Nephron (organoid): ENCODE data around the gene LRSAM1.

ENCODE experiments used
- H3K27ac Mint-ChIP-seq, 3 experiments: 2 replicates each; pipeline ENCODE4 v1.8.0; 2020; ENCODE audit warnings: mixed read lengths in 3 of 3, mild to moderate bottlenecking in 2 of 3, moderate library complexity in 1 of 3
- H3K27me3 Mint-ChIP-seq: 2 replicates; pipeline ENCODE4 v1.8.0; 2021; ENCODE audit warnings: low read depth, mild to moderate bottlenecking, moderate library complexity, mixed read lengths
- H3K36me3 Mint-ChIP-seq: 2 replicates; pipeline ENCODE4 v1.8.0; 2020; ENCODE audit warnings: low read depth, mixed read lengths
- H3K4me1 Mint-ChIP-seq: 2 replicates; pipeline ENCODE4 v1.8.0; 2020; ENCODE audit warnings: mixed read lengths
- H3K4me3 Mint-ChIP-seq, 3 experiments: 2 replicates each; pipeline ENCODE4 v1.8.0; 2020; ENCODE audit warnings: mild to moderate bottlenecking in 3 of 3, mixed read lengths in 3 of 3, moderate library complexity in 2 of 3
- H3K9me3 Mint-ChIP-seq: 2 replicates; pipeline ENCODE4 v1.8.0; 2020; ENCODE audit warnings: mixed read lengths
- TF ChIP-seq, protein P1 (sequence below), 3 experiments: fragments of 200-600 bp; sonication (generic); IDR thresholded peaks; one replicate each; pipeline ENCODE4 v1.5.0; 2021; ENCODE audit warnings: antibody characterized with exemption in 3 of 3; ENCODE audit not compliant: unreplicated experiment in 3 of 3

LRSAM1 gene

DNA sequence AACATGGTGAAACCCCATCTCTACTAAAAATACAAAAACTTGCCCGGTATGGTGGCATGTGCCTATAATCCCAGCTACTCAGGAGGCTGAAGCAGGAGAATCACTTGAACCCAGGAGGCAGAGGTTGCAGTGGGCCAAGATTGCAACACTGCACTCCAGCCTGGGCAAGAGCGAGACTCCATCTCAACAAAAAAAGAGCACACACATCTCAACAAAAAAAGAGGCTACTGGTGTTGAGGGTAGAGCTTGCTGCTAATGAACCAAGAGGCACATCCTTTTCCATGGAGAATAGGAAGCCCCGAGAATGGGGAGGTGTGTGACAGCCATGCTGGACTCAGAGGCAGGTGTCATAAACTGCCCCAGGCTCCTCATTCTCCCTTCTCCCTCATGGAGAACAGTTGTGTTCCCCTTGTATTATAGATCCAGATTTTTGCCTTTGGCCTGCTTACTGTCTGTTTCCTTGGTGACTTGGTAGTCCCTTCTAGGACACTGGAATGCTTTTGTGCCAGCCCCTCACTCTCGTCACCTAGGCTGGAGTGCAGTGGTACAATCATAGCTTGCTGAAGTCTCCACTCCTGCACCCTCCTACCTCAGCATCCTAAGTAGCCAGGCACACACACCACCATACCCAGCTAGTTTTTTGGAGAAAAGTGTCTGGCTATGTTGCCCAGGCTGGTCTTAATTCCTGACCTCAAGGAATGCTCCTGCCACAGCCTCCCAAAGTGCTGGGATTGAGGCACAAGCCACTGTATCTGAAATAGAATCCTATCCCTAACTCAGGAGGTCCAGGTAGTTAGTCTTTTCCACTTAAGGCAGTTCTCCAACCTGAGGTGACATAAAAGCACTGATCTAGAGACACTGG is 5.2 kb upstream of the LRSAM1 start:
- TF ChIP-seq, protein P1, sequence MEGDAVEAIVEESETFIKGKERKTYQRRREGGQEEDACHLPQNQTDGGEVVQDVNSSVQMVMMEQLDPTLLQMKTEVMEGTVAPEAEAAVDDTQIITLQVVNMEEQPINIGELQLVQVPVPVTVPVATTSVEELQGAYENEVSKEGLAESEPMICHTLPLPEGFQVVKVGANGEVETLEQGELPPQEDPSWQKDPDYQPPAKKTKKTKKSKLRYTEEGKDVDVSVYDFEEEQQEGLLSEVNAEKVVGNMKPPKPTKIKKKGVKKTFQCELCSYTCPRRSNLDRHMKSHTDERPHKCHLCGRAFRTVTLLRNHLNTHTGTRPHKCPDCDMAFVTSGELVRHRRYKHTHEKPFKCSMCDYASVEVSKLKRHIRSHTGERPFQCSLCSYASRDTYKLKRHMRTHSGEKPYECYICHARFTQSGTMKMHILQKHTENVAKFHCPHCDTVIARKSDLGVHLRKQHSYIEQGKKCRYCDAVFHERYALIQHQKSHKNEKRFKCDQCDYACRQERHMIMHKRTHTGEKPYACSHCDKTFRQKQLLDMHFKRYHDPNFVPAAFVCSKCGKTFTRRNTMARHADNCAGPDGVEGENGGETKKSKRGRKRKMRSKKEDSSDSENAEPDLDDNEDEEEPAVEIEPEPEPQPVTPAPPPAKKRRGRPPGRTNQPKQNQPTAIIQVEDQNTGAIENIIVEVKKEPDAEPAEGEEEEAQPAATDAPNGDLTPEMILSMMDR (IDR thresholded peaks at IDR 0.05; ENCODE audit: unreplicated experiment in 3 of 3): no peak
- H3K4me3 Mint-ChIP-seq: peak overlapping the region in 1 of 3 experiments; percentile 61
- H3K4me1 Mint-ChIP-seq: peaks cover 28% of the 10 kb centered on the region
- H3K27me3 Mint-ChIP-seq: no peaks in the 10 kb centered on the region
- peaks cover 82% of the 10 kb centered on the region for H3K36me3 Mint-ChIP-seq
- H3K9me3 Mint-ChIP-seq: no peaks in the 10 kb centered on the region
- peak overlapping the region in 2 of 3 experiments; percentile 54 to 65 for H3K27ac Mint-ChIP-seq

DNA sequence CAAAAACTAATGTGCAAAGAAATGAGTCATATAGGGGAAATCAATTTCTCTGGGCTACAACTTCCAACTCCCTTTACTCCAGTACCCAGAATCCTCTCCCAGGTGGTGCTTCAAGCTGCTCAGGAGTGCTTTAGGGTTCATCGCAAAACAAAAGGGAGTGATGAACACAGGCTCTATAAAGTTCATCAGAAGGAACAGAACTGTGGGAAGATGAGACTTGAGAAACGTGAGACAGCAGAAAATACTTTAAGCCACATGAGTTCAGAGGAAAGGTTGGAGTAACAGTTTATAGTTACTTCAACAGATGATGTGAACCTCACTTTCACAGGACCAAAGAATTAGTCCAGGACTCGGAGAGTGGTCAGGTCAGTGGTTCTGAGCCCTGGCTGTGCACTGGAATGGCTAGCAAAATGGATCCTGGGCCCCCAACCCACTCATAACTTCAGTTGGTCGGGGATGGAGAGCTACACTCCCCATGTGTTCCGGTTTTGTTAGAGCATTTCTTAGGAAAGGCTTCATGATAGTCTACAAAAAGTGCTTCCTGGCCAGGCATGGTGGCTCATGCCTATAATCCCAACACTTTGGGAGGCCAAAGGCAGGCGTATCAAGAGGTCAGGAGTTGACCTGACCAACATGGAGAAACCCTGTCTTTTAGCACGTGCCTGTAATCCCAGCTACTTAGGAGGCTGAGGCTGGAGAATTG is 4.4 kb upstream of the LRSAM1 start:
- Mint-ChIP-seq H3K27me3 (no peaks in the 10 kb centered on the region), H3K27ac (peak overlapping the region in 2 of 3 experiments; percentile 36 to 54), H3K9me3 (no peaks in the 10 kb centered on the region), H3K36me3 (peaks cover 77% of the 10 kb centered on the region), H3K4me1 (peaks cover 28% of the 10 kb centered on the region), H3K4me3 (peak overlapping the region in 2 of 3 experiments; percentile 14 to 61)
- TF ChIP-seq, protein P1 (IDR thresholded peaks at IDR 0.05; ENCODE audit: unreplicated experiment in 3 of 3): no peak

DNA sequence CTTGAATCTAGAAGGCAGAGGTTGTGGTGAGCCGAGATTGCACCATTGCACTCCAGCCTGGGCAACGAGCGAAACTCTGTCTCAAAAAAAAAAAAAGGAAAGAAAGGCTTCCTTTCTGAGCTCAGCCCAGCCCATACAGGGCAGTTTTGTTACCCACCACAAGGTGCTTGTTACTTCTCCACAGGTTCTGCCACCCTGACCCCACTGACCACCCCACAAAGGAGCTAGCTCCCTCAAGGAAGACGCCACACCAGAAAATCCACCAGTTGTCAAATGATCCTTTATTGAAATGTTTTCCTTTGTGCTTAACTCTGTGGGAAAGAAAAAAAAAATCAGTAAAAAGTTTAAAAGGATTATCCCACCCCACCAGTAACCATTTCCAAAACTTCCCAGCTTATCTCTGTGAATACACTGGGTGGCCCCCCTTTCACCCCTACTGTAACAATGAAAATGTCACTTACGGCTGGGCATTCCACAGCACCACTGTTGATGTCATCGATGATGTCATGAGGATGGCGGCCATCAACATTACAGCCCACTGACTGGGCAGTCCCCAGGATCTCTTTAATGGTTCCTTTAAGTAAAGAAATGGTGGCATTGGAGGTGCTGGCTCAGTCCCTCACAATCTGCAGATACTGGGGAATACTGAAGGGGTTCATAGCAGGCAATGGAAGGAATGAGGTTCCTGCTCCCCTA is 3.7 kb upstream of the LRSAM1 start:
- no peaks in the 10 kb centered on the region for H3K27me3 Mint-ChIP-seq
- peaks cover 32% of the 10 kb centered on the region for H3K4me1 Mint-ChIP-seq

DNA sequence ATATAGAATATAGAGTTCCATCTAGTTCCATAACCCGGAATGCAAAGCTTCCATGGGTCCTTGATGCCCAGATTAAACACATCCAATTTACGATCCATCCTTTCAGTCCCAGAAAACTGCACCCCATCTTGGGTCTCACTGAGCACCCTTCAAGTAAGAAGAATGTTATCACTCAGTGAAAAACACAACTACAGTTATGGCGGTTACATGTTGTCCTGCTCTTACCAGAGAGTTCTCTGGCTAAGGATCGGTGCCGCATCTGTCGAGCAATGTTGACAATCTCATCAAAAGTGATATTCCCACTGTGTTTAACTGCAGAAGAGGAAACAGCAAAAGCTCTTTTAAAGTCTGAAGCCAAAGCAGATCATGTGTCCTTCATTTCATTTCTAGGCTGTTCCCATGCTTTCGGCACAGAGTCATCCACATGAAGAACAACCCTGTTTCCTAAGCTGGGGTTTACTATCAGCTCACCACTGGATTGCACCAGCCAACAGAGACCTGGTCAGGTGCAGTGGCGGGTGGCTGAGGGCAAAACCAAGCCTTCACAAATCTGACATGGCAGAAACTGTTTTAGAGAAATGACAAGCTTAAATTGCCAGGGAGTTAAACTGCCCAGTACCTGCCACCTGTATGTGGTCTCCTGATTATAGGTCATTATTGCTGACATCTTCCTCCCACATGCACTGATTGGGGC is 3.1 kb upstream of the LRSAM1 start:
- peak overlapping the region; percentile 56 to 93 (median 65) for H3K27ac Mint-ChIP-seq
- peaks cover 33% of the 10 kb centered on the region for H3K4me1 Mint-ChIP-seq
- peak overlapping the region; percentile 94 to 98 (median 98) for H3K4me3 Mint-ChIP-seq
- H3K9me3 Mint-ChIP-seq: no peaks in the 10 kb centered on the region
- peaks cover 66% of the 10 kb centered on the region for H3K36me3 Mint-ChIP-seq
- TF ChIP-seq, protein P1 (IDR thresholded peaks at IDR 0.05; ENCODE audit: unreplicated experiment in 3 of 3): no peak
- H3K27me3 Mint-ChIP-seq: no peaks in the 10 kb centered on the region

More for the DNA sequence above, 3.7 kb upstream of the LRSAM1 start:
- H3K4me3 Mint-ChIP-seq: peak overlapping the region in 2 of 3 experiments; percentile 98
- peaks cover 70% of the 10 kb centered on the region for H3K36me3 Mint-ChIP-seq
- TF ChIP-seq, protein P1 (IDR thresholded peaks at IDR 0.05; ENCODE audit: unreplicated experiment in 3 of 3): no peak
- no peaks in the 10 kb centered on the region for H3K9me3 Mint-ChIP-seq
- peak overlapping the region; percentile 56 to 93 (median 65) for H3K27ac Mint-ChIP-seq

DNA sequence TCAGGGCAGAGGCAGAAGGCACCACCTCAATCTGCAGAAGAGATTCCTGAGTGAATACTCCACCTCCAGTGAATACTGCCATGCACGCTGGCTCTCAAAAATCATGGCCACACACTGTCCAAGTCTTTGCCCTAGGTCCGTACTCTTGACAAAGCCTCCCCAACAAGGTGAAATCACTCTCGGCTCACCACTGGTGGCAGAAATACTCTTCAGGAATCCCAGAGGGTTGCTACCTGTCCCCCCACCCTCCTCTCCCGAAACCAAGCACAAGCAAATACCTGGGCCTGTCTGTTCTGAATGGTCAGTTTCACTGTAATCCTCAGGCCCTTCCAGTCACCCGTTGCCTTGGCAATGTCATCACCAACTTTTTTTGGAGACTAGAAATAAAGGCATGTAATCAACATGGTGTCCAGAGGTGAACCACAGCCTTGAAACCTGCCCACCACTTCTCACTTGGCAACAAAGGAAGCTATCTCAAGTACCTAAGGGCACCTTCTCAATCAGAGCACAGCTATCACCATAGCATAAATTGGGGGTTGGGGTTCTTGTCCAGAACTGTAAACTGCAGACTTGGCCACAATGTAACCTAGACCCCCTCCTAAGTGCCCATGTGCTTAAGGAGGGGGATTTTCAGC is 1.9 kb upstream of the LRSAM1 start:
- Mint-ChIP-seq H3K9me3 (no peaks in the 10 kb centered on the region), H3K4me3 (peak overlapping the region; percentile 94 to 98 (median 98)), H3K27ac (peak overlapping the region; percentile 93 to 98 (median 93)), H3K27me3 (no peaks in the 10 kb centered on the region), H3K4me1 (peaks cover 33% of the 10 kb centered on the region), H3K36me3 (peaks cover 63% of the 10 kb centered on the region)
- TF ChIP-seq, protein P1 (IDR thresholded peaks at IDR 0.05; ENCODE audit: unreplicated experiment in 3 of 3): no peak
